Esophagus squamous epithelium (tissue), 4 donors: ENCODE data around the gene IRS1.
A peak's percentile ranks its signal among the peaks of the same experiment; 100 is the strongest.

Experiments used
- POLR2A ChIP-seq, 4 donors: fragments of 450-650 bp; IDR thresholded peaks; one replicate each; pipeline ENCODE4 v1.6.1; 2017; ENCODE audit warnings: antibody characterized with exemption in 4 of 4, mild to moderate bottlenecking in 4 of 4, moderate library complexity in 3 of 4
- TF ChIP-seq, protein P1 (sequence below), 6 experiments: fragments of 450-650 bp in 4 of 6; fragments of 200-600 bp in 2 of 6; sonication (generic) in 2 of 6; IDR thresholded peaks; one replicate each; pipeline ENCODE4 v1.5.1; 2016 to 2019; ENCODE audit warnings: antibody characterized with exemption in 6 of 6, mild to moderate bottlenecking in 4 of 6, moderate library complexity in 4 of 6

- no peak for TF ChIP-seq POLR2A (IDR thresholded peaks at IDR 0.05)
- TF ChIP-seq, protein P1, sequence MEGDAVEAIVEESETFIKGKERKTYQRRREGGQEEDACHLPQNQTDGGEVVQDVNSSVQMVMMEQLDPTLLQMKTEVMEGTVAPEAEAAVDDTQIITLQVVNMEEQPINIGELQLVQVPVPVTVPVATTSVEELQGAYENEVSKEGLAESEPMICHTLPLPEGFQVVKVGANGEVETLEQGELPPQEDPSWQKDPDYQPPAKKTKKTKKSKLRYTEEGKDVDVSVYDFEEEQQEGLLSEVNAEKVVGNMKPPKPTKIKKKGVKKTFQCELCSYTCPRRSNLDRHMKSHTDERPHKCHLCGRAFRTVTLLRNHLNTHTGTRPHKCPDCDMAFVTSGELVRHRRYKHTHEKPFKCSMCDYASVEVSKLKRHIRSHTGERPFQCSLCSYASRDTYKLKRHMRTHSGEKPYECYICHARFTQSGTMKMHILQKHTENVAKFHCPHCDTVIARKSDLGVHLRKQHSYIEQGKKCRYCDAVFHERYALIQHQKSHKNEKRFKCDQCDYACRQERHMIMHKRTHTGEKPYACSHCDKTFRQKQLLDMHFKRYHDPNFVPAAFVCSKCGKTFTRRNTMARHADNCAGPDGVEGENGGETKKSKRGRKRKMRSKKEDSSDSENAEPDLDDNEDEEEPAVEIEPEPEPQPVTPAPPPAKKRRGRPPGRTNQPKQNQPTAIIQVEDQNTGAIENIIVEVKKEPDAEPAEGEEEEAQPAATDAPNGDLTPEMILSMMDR (IDR thresholded peaks at IDR 0.05) = peak in 5 of 6 experiments; percentile 24 to 76 (median 58)
Observed at GRCh38 chr2:226796840-226797288, 2.8 kb downstream of the IRS1 start.
